Measurements from ENCODE around the gene DYNLT1. TPM values are rescaled to one million over a fixed set of nuclear protein-coding genes. Genes with fewer than 3 reads are reported as not detected.

Gene DYNLT1
- polyA plus RNA-seq, 2 of the 4 experiments (the other 2 are of a cell fraction), result 130 to 174 TPM

DNA sequence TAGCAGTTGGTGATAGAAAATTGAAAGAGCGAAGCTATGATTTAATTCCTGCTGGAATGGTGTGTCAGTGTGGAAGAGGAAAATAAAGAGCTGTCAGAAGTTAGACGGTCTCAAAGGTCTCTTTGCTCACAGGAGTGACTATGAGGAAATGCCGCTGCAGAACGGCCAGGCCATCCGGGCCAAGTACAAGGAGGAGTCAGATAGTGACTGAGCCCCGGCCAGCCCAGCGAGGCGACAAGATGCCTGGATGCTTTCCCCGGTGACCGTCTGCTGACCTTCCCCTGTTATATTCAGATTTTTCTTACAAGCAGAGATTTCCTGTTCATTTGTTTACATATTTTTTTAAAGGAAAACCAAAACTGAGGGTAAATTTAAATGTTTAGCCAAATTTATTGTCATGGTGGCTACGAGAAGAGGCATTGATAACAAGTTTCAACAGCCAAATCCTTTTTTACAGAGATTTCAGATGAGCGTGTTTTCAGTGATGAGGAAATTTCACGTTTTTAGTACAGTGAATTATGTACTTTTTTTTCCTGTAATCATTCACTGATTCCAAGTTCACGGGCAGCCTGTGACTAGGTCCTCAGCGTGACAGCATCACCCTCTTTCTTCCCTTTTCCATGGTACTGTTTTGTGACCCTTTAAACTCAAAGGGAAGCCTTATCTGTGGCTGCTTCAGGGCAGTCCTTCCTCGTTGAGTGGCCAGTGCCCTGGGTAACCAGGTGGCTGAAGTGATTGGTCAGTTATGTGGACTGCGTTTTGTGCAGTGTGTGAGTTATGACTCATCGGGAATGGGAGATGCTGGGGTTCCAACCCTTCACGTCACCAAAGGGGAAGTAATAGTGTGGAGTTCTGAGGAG, 12.6 kb downstream of the DYNLT1 start:
- ChIA-PET CTCF (interaction anchor here (1.1 kb wide), 1 partner anchor 27 kb away, joined by 3 read pairs; no protein-coding TSS in a partner anchor), POLR2A (no interaction called here)
- no peaks in the 10 kb centered on the region for H3K9me3 ChIP-seq
- FAIRE-seq (no peak), DNase-seq (ENCODE audit: low read depth in 1 of 2, low spot score in 1 of 2) (peak; percentile 51 to 80), ATAC-seq (peak; percentile 85 to 90)
- H3K4me3 ChIP-seq, result no peak overlapping the region
- H3K4me2 ChIP-seq, result peak overlapping the region; percentile 17
- H3K27ac ChIP-seq, result peak overlapping the region; percentile 41 to 80; a peak in 5 of 6 replicates
- 37% methylated on average over 19 of the region's 19 CpGs for WGBS (ENCODE audit: missing lambda C conversion rate)
- TF ChIP-seq GATA3 (IDR thresholded peaks at IDR 0.05; ENCODE audit: borderline replicate concordance), result no peak
- TF ChIP-seq FOSL2 (IDR thresholded peaks at IDR 0.05), result peak; percentile 34; the same call in 1 of the 2 replicates
- peak; percentile 84 for TF ChIP-seq FOSL2 (CRISPR knock-in tag; IDR thresholded peaks at IDR 0.05)
- H3K4me1 ChIP-seq, result peaks cover 22% of the 10 kb centered on the region

DNA sequence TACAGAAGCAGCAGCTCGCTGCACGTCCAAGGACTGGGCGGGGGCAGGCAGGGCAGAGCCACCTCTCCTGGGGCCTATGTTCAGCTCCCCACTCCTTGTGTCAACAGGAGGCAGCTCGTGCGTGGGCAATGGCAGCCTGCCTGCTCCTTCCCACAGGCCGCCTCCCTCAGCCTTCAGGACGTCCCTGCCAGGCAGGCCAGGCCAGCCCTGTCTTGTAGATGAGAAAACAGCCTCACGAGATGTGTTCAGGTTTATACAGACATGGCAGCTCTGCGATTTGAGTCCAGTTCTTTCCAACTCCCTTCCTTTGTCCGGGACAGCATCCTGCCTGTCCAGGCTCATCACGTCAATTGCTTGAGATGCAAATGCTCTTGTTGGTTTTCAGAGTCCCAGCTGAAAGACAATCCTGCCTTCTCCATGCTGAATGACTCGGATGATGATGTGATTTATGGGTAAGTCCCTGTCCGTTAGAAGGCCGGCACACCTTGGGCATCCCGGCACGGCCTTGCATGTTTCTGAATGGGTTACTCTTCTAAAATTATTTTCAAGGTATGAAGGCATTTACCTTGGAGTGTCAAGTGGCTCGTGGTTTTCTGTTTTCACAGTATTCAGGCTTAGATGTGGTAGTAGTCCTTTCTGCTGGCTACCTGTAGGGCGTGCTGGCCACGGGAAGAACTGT, 13.5 kb downstream of the DYNLT1 start:
- WGBS (ENCODE audit: missing lambda C conversion rate), result 80% methylated on average over 18 of the region's 19 CpGs
- ATAC-seq (peak; percentile 46 to 59; a peak in 5 of 6 replicates), DNase-seq (ENCODE audit: low read depth in 1 of 2, low spot score in 1 of 2) (no peak), FAIRE-seq (no peak)
- ChIA-PET POLR2A (interaction anchor here (1.6 kb wide), 1 partner anchor 13 kb away, joined by 16 read pairs; the partner anchor contains the start of gene DYNLT1), CTCF (interaction anchor here (1.0 to 1.7 kb wide), 2 partner anchors 8 to 10 kb away, joined by 3 to 5 read pairs; no protein-coding TSS in a partner anchor)
- H3K4me3 ChIP-seq, result no peak overlapping the region
- H3K9me3 ChIP-seq, result no peaks in the 10 kb centered on the region
- H3K27ac ChIP-seq, result peak overlapping the region; percentile 2 to 80; a peak in 3 of 6 replicates
- peak overlapping the region; percentile 17 for H3K4me2 ChIP-seq
- TF ChIP-seq CBX8 (IDR thresholded peaks at IDR 0.05), result no peak
- TF ChIP-seq, protein P1, sequence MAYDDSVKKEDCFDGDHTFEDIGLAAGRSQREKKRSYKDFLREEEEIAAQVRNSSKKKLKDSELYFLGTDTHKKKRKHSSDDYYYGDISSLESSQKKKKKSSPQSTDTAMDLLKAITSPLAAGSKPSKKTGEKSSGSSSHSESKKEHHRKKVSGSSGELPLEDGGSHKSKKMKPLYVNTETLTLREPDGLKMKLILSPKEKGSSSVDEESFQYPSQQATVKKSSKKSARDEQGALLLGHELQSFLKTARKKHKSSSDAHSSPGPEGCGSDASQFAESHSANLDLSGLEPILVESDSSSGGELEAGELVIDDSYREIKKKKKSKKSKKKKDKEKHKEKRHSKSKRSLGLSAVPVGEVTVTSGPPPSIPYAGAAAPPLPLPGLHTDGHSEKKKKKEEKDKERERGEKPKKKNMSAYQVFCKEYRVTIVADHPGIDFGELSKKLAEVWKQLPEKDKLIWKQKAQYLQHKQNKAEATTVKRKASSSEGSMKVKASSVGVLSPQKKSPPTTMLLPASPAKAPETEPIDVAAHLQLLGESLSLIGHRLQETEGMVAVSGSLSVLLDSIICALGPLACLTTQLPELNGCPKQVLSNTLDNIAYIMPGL (CRISPR knock-in tag; IDR thresholded peaks at IDR 0.05; ENCODE audit: borderline replicate concordance), result no peak
- no peak for TF ChIP-seq KDM5A (IDR thresholded peaks at IDR 0.05)
- no peak for TF ChIP-seq MAZ (IDR thresholded peaks at IDR 0.05; ENCODE audit: borderline replicate concordance, low read depth, low read length)
- no peak for TF ChIP-seq ZNF302 (CRISPR knock-in tag; IDR thresholded peaks at IDR 0.05)
- no peak for TF ChIP-seq MYC (IDR thresholded peaks at IDR 0.05; ENCODE audit: borderline replicate concordance, low read length)
- TF ChIP-seq NPAS2 (CRISPR knock-in tag; IDR thresholded peaks at IDR 0.05; ENCODE audit: borderline replicate concordance), result no peak
- peaks cover 22% of the 10 kb centered on the region for H3K4me1 ChIP-seq

DNA sequence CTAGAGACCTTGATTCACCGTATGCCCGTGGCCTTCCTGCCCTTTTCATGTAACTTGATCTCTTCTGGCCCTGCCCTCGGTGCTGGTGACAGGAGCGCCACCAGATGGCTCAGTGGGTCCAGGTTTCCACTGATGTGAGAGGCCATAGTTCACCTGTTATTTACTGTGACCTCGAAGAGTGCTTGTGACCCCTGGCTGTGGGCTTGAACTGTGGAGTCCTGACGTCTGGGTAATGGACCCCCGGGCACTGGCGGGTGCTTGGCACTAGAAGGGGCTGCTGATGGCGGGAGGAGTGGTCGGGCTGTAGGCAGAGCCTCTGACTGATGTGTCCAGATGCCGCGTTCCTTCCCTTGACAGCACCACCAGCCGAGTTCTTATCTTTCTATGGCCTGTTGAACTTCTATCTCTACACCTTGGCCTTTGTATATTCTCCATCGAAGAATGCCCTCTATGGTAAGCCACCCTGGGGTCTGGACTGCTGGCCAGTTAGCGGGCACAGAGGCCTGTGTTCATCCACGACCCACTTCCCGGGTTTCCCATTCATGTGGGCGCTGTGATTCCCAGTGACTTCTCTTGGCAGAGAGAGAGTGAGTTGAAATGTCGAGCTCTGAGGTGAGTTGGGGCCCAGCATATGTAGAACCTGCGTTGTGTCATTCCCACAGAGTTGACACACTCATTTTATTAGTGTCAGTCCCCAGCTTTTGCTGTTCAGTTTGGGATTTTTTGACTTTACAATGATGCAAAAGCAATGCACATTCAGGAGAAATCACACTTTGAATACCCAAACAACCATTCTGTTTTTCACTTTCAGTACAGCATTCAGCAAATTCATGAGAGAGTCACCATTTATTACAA, 14.9 kb downstream of the DYNLT1 start:
- H3K4me1 ChIP-seq, result peaks cover 22% of the 10 kb centered on the region
- DNase-seq (ENCODE audit: low read depth in 1 of 2, low spot score in 1 of 2) (no peak), ATAC-seq (no peak), FAIRE-seq (no peak)
- WGBS (ENCODE audit: missing lambda C conversion rate), result 81% methylated on average over 18 of the region's 20 CpGs
- TF ChIP-seq MYC (IDR thresholded peaks at IDR 0.05; ENCODE audit: borderline replicate concordance, low read length) (no peak), BHLHE40 (IDR thresholded peaks at IDR 0.05; ENCODE audit: low read depth, low read length) (no peak), FOSL2 (IDR thresholded peaks at IDR 0.05) (no peak), FOSL2 (CRISPR knock-in tag; IDR thresholded peaks at IDR 0.05) (no peak), HOXB13 (CRISPR knock-in tag; IDR thresholded peaks at IDR 0.05; ENCODE audit: low read depth) (no peak), POLR2AphosphoS2 (conservative IDR thresholded peaks at IDR 0.05; ENCODE audit: low read length) (no peak), NPAS2 (CRISPR knock-in tag; IDR thresholded peaks at IDR 0.05; ENCODE audit: borderline replicate concordance) (no peak), ZSCAN20 (CRISPR knock-in tag; IDR thresholded peaks at IDR 0.05) (no peak), RARB (CRISPR knock-in tag; IDR thresholded peaks at IDR 0.05) (no peak), CBX8 (IDR thresholded peaks at IDR 0.05) (no peak), MAZ (IDR thresholded peaks at IDR 0.05; ENCODE audit: borderline replicate concordance, low read depth, low read length) (no peak)
- TF ChIP-seq, protein P2, sequence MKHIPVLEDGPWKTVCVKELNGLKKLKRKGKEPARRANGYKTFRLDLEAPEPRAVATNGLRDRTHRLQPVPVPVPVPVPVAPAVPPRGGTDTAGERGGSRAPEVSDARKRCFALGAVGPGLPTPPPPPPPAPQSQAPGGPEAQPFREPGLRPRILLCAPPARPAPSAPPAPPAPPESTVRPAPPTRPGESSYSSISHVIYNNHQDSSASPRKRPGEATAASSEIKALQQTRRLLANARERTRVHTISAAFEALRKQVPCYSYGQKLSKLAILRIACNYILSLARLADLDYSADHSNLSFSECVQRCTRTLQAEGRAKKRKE (CRISPR knock-in tag; IDR thresholded peaks at IDR 0.05; ENCODE audit: low read depth), result no peak
- TF ChIP-seq, protein P1 (CRISPR knock-in tag; IDR thresholded peaks at IDR 0.05; ENCODE audit: borderline replicate concordance), result no peak
- TF ChIP-seq, protein P3, sequence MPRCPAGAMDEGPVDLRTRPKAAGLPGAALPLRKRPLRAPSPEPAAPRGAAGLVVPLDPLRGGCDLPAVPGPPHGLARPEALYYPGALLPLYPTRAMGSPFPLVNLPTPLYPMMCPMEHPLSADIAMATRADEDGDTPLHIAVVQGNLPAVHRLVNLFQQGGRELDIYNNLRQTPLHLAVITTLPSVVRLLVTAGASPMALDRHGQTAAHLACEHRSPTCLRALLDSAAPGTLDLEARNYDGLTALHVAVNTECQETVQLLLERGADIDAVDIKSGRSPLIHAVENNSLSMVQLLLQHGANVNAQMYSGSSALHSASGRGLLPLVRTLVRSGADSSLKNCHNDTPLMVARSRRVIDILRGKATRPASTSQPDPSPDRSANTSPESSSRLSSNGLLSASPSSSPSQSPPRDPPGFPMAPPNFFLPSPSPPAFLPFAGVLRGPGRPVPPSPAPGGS (IDR thresholded peaks at IDR 0.05), result no peak
- H3K4me2 ChIP-seq, result no peak overlapping the region
- ChIA-PET CTCF (interaction anchor here (0.6 to 1.7 kb wide), 3 partner anchors 10 to 234 kb away, joined by 3 to 5 read pairs (median 4); partner anchors contain the start of gene DYNLT1), POLR2A (interaction anchor here (1.6 kb wide), 1 partner anchor 15 kb away, joined by 16 read pairs; the partner anchor contains the start of gene DYNLT1)
- H3K9me3 ChIP-seq, result no peaks in the 10 kb centered on the region
- H3K4me3 ChIP-seq, result no peak overlapping the region
- H3K27ac ChIP-seq, result no peak overlapping the region

Data from A549 (cell line).